Neural cell (in vitro differentiated cells): ENCODE data around the gene HOXB1.

Experiments used
- EP300 ChIP-seq: fragments of 450-650 bp; conservative IDR thresholded peaks from 2 replicates; pipeline ENCODE4 v1.6.1; 2014; ENCODE audit warnings: antibody characterized with exemption, mild to moderate bottlenecking, moderate library complexity; ENCODE audit not compliant: poor library complexity, severe bottlenecking
- EZH2 ChIP-seq: fragments of 200-600, 300-800 bp; shearing (Covaris generic), sonication (generic); IDR thresholded peaks from 2 replicates; pipeline ENCODE4 v1.6.1; 2014; ENCODE audit warnings: antibody characterized with exemption, low read length, borderline replicate concordance, mild to moderate bottlenecking; ENCODE audit not compliant: insufficient read depth, poor library complexity, severe bottlenecking
- MXI1 ChIP-seq: fragments of 450-650 bp; conservative IDR thresholded peaks from 2 replicates; pipeline ENCODE4 v1.6.1; 2014; ENCODE audit warnings: antibody characterized with exemption, mild to moderate bottlenecking; ENCODE audit not compliant: poor library complexity, severe bottlenecking
- POLR2AphosphoS5 ChIP-seq: IDR thresholded peaks from 2 replicates; pipeline ENCODE4 v1.6.1; 2012
- RAD21 ChIP-seq: fragments of 450-650 bp; conservative IDR thresholded peaks from 2 replicates; pipeline ENCODE4 v1.6.1; 2014; ENCODE audit warnings: antibody characterized with exemption, mild to moderate bottlenecking, moderate library complexity
- SMC3 ChIP-seq: fragments of 450-650 bp; conservative IDR thresholded peaks from 2 replicates; pipeline ENCODE4 v1.6.1; 2014; ENCODE audit warnings: antibody characterized with exemption, mild to moderate bottlenecking, moderate library complexity; ENCODE audit not compliant: poor library complexity
- TAF1 ChIP-seq: IDR thresholded peaks from 2 replicates; pipeline ENCODE4 v1.6.1; 2012; ENCODE audit warnings: low read depth
- TF ChIP-seq, protein P1 (sequence below): fragments of 450-650 bp; IDR thresholded peaks from 2 replicates; pipeline ENCODE4 v1.5.1; 2014; ENCODE audit warnings: antibody characterized with exemption, mild to moderate bottlenecking, moderate library complexity; ENCODE audit not compliant: poor library complexity, severe bottlenecking
- TF ChIP-seq, protein P2 (sequence below): IDR thresholded peaks from 2 replicates; pipeline ENCODE4 v1.6.1; 2012; ENCODE audit warnings: borderline replicate concordance

DNA sequence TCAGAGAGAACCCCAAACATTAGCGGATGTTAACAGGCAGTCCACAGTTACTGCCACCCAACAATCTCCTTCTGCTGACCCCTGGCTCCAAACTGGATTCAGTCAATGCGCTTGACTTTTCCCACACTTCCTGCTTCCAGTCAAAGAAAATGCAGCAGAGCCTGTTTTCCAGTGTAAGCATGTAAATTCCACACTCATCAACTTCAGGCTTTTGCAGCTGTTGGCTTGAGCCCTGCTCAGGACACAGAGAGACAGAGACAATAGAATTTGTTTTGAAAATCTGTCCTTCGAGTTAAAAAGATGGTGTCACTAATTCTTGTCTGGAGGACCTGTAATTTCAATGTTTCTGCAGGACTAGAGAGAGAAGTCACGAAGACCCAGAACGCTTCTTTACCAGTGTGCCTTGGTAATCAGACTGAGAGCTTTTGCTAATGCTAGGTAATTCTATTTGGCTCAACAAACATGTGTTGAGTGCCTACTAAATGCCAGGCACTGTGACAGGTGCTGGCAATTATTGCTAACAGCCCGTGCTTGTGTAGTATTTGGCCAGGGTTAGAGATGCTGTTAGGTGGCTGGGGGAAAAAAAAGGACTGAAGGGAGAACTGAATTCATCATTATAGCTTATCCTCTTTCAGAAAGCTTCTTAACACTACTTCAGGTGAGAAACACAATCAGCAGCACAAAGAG is 32.5 kb downstream of the HOXB1 start:
- TF ChIP-seq, protein P1, sequence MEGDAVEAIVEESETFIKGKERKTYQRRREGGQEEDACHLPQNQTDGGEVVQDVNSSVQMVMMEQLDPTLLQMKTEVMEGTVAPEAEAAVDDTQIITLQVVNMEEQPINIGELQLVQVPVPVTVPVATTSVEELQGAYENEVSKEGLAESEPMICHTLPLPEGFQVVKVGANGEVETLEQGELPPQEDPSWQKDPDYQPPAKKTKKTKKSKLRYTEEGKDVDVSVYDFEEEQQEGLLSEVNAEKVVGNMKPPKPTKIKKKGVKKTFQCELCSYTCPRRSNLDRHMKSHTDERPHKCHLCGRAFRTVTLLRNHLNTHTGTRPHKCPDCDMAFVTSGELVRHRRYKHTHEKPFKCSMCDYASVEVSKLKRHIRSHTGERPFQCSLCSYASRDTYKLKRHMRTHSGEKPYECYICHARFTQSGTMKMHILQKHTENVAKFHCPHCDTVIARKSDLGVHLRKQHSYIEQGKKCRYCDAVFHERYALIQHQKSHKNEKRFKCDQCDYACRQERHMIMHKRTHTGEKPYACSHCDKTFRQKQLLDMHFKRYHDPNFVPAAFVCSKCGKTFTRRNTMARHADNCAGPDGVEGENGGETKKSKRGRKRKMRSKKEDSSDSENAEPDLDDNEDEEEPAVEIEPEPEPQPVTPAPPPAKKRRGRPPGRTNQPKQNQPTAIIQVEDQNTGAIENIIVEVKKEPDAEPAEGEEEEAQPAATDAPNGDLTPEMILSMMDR = no peak
- no peak for TF ChIP-seq MXI1
- TF ChIP-seq SMC3 = no peak
- no peak for TF ChIP-seq POLR2AphosphoS5
- TF ChIP-seq TAF1 = no peak
- TF ChIP-seq EP300 = no peak
- no peak for TF ChIP-seq EZH2
- TF ChIP-seq, protein P2, sequence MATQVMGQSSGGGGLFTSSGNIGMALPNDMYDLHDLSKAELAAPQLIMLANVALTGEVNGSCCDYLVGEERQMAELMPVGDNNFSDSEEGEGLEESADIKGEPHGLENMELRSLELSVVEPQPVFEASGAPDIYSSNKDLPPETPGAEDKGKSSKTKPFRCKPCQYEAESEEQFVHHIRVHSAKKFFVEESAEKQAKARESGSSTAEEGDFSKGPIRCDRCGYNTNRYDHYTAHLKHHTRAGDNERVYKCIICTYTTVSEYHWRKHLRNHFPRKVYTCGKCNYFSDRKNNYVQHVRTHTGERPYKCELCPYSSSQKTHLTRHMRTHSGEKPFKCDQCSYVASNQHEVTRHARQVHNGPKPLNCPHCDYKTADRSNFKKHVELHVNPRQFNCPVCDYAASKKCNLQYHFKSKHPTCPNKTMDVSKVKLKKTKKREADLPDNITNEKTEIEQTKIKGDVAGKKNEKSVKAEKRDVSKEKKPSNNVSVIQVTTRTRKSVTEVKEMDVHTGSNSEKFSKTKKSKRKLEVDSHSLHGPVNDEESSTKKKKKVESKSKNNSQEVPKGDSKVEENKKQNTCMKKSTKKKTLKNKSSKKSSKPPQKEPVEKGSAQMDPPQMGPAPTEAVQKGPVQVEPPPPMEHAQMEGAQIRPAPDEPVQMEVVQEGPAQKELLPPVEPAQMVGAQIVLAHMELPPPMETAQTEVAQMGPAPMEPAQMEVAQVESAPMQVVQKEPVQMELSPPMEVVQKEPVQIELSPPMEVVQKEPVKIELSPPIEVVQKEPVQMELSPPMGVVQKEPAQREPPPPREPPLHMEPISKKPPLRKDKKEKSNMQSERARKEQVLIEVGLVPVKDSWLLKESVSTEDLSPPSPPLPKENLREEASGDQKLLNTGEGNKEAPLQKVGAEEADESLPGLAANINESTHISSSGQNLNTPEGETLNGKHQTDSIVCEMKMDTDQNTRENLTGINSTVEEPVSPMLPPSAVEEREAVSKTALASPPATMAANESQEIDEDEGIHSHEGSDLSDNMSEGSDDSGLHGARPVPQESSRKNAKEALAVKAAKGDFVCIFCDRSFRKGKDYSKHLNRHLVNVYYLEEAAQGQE = no peak
- TF ChIP-seq RAD21 = no peak
